ENCODE data around the gene APOBEC3B. TPM values are rescaled to one million over a fixed set of nuclear protein-coding genes. Genes with fewer than 3 reads are reported as not detected.
A peak's percentile ranks its signal among the peaks of the same experiment; 100 is the strongest.
"Not testable (repeated sequence)": the region's sequence is repeated elsewhere in the genome, so short reads cannot be mapped to it uniquely, and the experiment has no call there.

Gene APOBEC3B
- total RNA-seq, 5 donors from 2014 or later (not counting 1 experiment from before 2014, with no cell fraction given) = 1.4 to 2.4 (median 1.9) TPM

DNA sequence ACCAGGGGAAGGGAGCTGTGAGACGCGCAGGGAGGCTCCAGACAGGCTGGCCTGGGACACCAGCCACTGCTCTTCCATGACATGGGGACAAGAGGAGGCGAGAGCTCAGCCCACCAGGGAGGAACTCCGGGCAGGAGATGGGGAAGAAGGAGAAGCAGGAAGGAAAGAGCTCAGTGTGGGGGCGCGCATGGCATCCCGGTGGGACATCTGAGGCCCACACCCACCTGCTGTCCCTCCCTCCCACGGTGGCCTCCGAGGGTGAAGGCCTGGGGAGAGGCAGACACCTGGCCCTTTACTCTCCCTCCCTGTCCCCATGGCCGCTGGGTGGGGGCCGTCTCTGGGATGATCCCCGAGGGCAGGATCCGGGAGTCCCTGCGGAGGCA lies 58.0 kb downstream of the APOBEC3B start:
- H3K9me3 Mint-ChIP-seq; ATAC-seq (replicated peaks in 1 of 4); H3K9me3 ChIP-seq; H3K27me3 ChIP-seq (replicated peaks in 1 of 2; ENCODE audit: control insufficient read depth in 2 of 2, extremely low read depth in 1 of 2, insufficient read depth in 2 of 2, low read length in 1 of 2); DNase-seq; H3K36me3 ChIP-seq (ENCODE audit: control insufficient read depth in 2 of 2, extremely low read depth in 1 of 2, insufficient read depth in 1 of 2, low read length in 1 of 2); POLR2A ChIA-PET; CTCF ChIA-PET; H3K27me3 Mint-ChIP-seq: not testable (repeated sequence)
- no CpG with 5 or more reads among the region's 14 CpGs for WGBS (ENCODE audit: insufficient coverage)
- Histone ChIP-seq H3K4me3 (ENCODE audit: control insufficient read depth in 1 of 2, extremely low read depth in 1 of 2, low read length in 1 of 2) (peak overlapping the region in 1 of 2 donors; percentile 63), H3K27ac (ENCODE audit: low read length) (peak overlapping the region; percentile 65), H3K4me1 (ENCODE audit: control insufficient read depth in 1 of 2, extremely low read depth in 1 of 2, insufficient read depth in 2 of 2, low read length in 2 of 2) (peaks cover 4 to 39% of the 10 kb centered on the region in 2 experiments)
- H3K4me3 Mint-ChIP-seq = peak overlapping the region; percentile 65 to 86 (median 75)
- H3K4me1 Mint-ChIP-seq = peaks cover 37 to 57% (median 45%) of the 10 kb centered on the region in 3 donors
- peaks cover 12% of the 10 kb centered on the region for H3K36me3 Mint-ChIP-seq
- peak overlapping the region; percentile 86 to 90 for H3K27ac Mint-ChIP-seq

- Mint-ChIP-seq H3K4me3 (peak within 1 kb of the TSS; percentile 81 to 86 (median 86)), H3K36me3 (peaks cover 15% of the 10 kb centered on the region), H3K4me1 (peaks cover 39 to 63% (median 47%) of the 10 kb centered on the region in 3 donors), H3K27ac (peak within 1 kb of the TSS; percentile 91 to 93)
- H3K36me3 ChIP-seq (ENCODE audit: control insufficient read depth in 2 of 2, extremely low read depth in 1 of 2, insufficient read depth in 1 of 2, low read length in 1 of 2); H3K27me3 Mint-ChIP-seq; CTCF ChIA-PET; POLR2A ChIA-PET; H3K9me3 ChIP-seq; H3K9me3 Mint-ChIP-seq; H3K27me3 ChIP-seq (replicated peaks in 1 of 2; ENCODE audit: control insufficient read depth in 2 of 2, extremely low read depth in 1 of 2, insufficient read depth in 2 of 2, low read length in 1 of 2): not testable (repeated sequence)
- Histone ChIP-seq H3K4me3 (ENCODE audit: control insufficient read depth in 1 of 2, extremely low read depth in 1 of 2, low read length in 1 of 2) (peak within 1 kb of the TSS; percentile 63 to 66), H3K27ac (ENCODE audit: low read length) (peak within 1 kb of the TSS; percentile 81), H3K4me1 (ENCODE audit: control insufficient read depth in 1 of 2, extremely low read depth in 1 of 2, insufficient read depth in 2 of 2, low read length in 2 of 2) (peaks cover 4 to 39% of the 10 kb centered on the region in 2 experiments)
- 0% methylated on average over 11 of the region's 21 CpGs for WGBS (ENCODE audit: insufficient coverage)
- DNase-seq (peak; percentile 15 to 77 (median 61)), ATAC-seq (replicated peaks in 1 of 4) (peak; percentile 88 to 92 (median 88))
Observed at GRCh38 chr22:39040538-39041296, 58.6 kb downstream of the APOBEC3B start, which contains the start of gene APOBEC3F. Gene APOBEC3F, plus strand, starts transcription at chr22:39040864. Its CDS starts 97 bp downstream, at chr22:39040961.

DNA sequence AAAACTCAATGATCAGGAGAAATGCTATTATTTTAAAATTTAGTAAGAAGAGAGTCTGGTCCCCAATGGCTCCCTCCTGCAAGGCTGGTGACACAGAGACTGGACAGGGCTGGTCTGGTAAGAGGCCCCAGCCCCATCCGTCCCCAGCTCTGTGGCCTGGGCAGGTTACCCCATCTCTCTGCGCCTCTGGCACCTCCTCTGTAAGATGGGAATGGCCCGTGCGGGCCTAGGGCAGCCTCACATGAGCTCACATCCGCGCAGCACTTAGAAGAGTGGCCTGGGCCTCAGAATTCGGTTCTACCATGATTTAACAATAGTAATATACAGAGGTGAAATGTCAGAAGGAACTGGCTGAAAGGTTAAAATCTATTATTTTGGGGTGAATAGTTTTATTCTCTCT lies 59.8 kb downstream of the APOBEC3B start:
- ChIA-PET POLR2A (no interaction called here), CTCF (no interaction called here)

More for the DNA sequence above, 59.8 kb downstream of the APOBEC3B start:
- ATAC-seq (replicated peaks in 1 of 4) (no peak), DNase-seq (no peak)
- peaks cover 37 to 63% (median 40%) of the 10 kb centered on the region in 3 donors for H3K4me1 Mint-ChIP-seq
- peaks cover 19% of the 10 kb centered on the region for H3K36me3 Mint-ChIP-seq
- Histone ChIP-seq H3K9me3 (no peaks in the 10 kb centered on the region), H3K4me3 (ENCODE audit: control insufficient read depth in 1 of 2, extremely low read depth in 1 of 2, low read length in 1 of 2) (no peak overlapping the region), H3K4me1 (ENCODE audit: control insufficient read depth in 1 of 2, extremely low read depth in 1 of 2, insufficient read depth in 2 of 2, low read length in 2 of 2) (peaks cover 4 to 34% of the 10 kb centered on the region in 2 experiments), H3K27ac (ENCODE audit: low read length) (peak overlapping the region; percentile 81), H3K27me3 (replicated peaks in 1 of 2; ENCODE audit: control insufficient read depth in 2 of 2, extremely low read depth in 1 of 2, insufficient read depth in 2 of 2, low read length in 1 of 2) (no peaks in the 10 kb centered on the region), H3K36me3 (ENCODE audit: control insufficient read depth in 2 of 2, extremely low read depth in 1 of 2, insufficient read depth in 1 of 2, low read length in 1 of 2) (peaks cover 3 to 10% of the 10 kb centered on the region in 2 donors)
- no peaks in the 10 kb centered on the region for H3K27me3 Mint-ChIP-seq
- peak overlapping the region; percentile 81 to 86 (median 86) for H3K4me3 Mint-ChIP-seq
- H3K27ac Mint-ChIP-seq = peak overlapping the region; percentile 91 to 93
- H3K9me3 Mint-ChIP-seq = no peaks in the 10 kb centered on the region
- 67% methylated on average over 1 of the region's 7 CpGs for WGBS (ENCODE audit: insufficient coverage)

Other genes with a start within 250 kb of the APOBEC3B start
- gene SUN2, start 226.3 kb upstream of the APOBEC3B start, total RNA-seq = 1,000 to 10,000 TPM in 2 of 5 donors, 100 to 1,000 TPM in 3; 526 to 1,075 (median 979) TPM
- 10 to 100 TPM in 2 of 5 donors, 1 to 10 TPM in 3; 5.4 to 13.0 (median 8.8) TPM for gene DNAL4, start 188.2 kb upstream of the APOBEC3B start, total RNA-seq
- gene NPTXR, start 138.3 kb upstream of the APOBEC3B start, total RNA-seq = 10 to 100 TPM in 2 of 5 donors, 1 to 10 TPM in 3; 4.9 to 13.2 (median 9.1) TPM
- 10 to 100 TPM; 41.2 to 92.0 (median 87.1) TPM for gene CBX6, start 110.1 kb upstream of the APOBEC3B start, total RNA-seq
- gene APOBEC3A, start 24.7 kb upstream of the APOBEC3B start, total RNA-seq = not detected
- gene APOBEC3C, start 31.9 kb downstream of the APOBEC3B start, total RNA-seq = 10 to 100 TPM; 32.9 to 61.7 (median 52.1) TPM
- gene APOBEC3D, start 38.8 kb downstream of the APOBEC3B start, total RNA-seq = 10 to 100 TPM; 17.1 to 27.2 (median 24.4) TPM
- 10 to 100 TPM; 14.3 to 29.1 (median 18.5) TPM for gene APOBEC3F, start 58.5 kb downstream of the APOBEC3B start, total RNA-seq
- 10 to 100 TPM; 29.7 to 71.3 (median 62.7) TPM for gene APOBEC3G, start 94.9 kb downstream of the APOBEC3B start, total RNA-seq
- gene APOBEC3H, start 114.9 kb downstream of the APOBEC3B start, total RNA-seq = 1 to 10 TPM; 1.1 to 6.9 (median 6.1) TPM
- gene CBX7, start 170.3 kb downstream of the APOBEC3B start, total RNA-seq = 100 to 1,000 TPM in 3 of 5 donors, 10 to 100 TPM in 2; 67.4 to 160 (median 149) TPM